Ovary (tissue), 9 donors: ENCODE results near the gene SUGCT. TPM values are rescaled to one million over a fixed set of nuclear protein-coding genes. Genes with fewer than 3 reads are reported as not detected.

ENCODE experiments used
- DNase-seq, 5 donors: peaks; one replicate each; pipeline ENCODE4 v3.0.0-alpha.2; 2019 to 2020
- H3K27ac ChIP-seq, 2 donors: fragments of 200-600 bp; one replicate each; pipeline versions ENCODE4 v1.5.1 to v1.8.0; 2019 to 2022
- H3K27me3 ChIP-seq: fragments of 200-600 bp; one replicate; pipeline ENCODE4 v1.8.0; 2022
- H3K36me3 ChIP-seq: fragments of 200-600 bp; sonication (generic); one replicate; pipeline ENCODE4 v1.5.1; 2019
- H3K4me1 ChIP-seq: one replicate; pipeline ENCODE4 v1.8.1; 2013; ENCODE audit warnings: mild to moderate bottlenecking, moderate library complexity; ENCODE audit not compliant: insufficient read depth
- H3K4me3 ChIP-seq: fragments of 200-600 bp; sonication (generic); one replicate; pipeline ENCODE4 v1.5.1; 2017
- H3K9me3 ChIP-seq, 2 donors: fragments of 200-600 bp in 1 of 2; sonication (generic) in 1 of 2; one replicate each; pipeline versions ENCODE4 v1.5.1 to v1.8.1; 2013 to 2019; ENCODE audit warnings: mild to moderate bottlenecking in 1 of 2, moderate library complexity in 1 of 2
- EP300 ChIP-seq: sonication (generic); formaldehyde crosslinking; IDR thresholded peaks from one replicate; pipeline ENCODE4 v1.6.1; 2017; ENCODE audit warnings: antibody characterized with exemption
- POLR2A ChIP-seq: fragments of 450-650 bp; IDR thresholded peaks from one replicate; pipeline ENCODE4 v1.6.1; 2017; ENCODE audit warnings: antibody characterized with exemption, mild to moderate bottlenecking, moderate library complexity
- WGBS, 3 donors: extraction: QIAGEN DNeasy Blood & Tissue Kit in 1 of 3; methylation state at CpG; one replicate each; pipeline versions ENCODE4 v1.1.5 to v1.1.7; 2013 to 2017; 5-methylcytosine and 5-hydroxymethylcytosine counted together
- intact Hi-C, 4 donors: fragments of 100-400 bp; cut with DNase I; formaldehyde crosslinking; loops; one replicate each; pipeline versions ENCODE4 v1.11.0 to v1.15.1; 2022 to 2023
- polyA plus RNA-seq, 2 donors: library from polyadenylated mRNA; stranded (reverse); fragments of 200-250 nt in 1 of 2; fragments of 350-450 nt in 1 of 2; fragmentation: Illumina TruSeq in 1 of 2; extraction: RNeasy Lipid Tissue Mini Kit (QIAGEN cat#74804) in 1 of 2; gene quantifications; one replicate each; pipeline ENCODE4 v1.2.3, GENCODE V29; 2013 to 2014
- total RNA-seq, 7 donors: library from RNA; depleted of rRNA in 2 of 7; stranded (reverse); fragments of >200 nt in 2 of 7; fragmentation: NEBNext Ultra II Directional in 3 of 7; extraction: Animal tissue kit (Norgen Biotek cat#: 25700) in 3 of 7; gene quantifications; one replicate each; pipeline versions ENCODE4 v1.1.0 to v1.2.4, GENCODE V29; 2016 to 2023
- TF ChIP-seq, protein P1 (sequence below), 3 donors: fragments of 450-650 bp in 2 of 3; fragments of 200-600 bp in 1 of 3; IDR thresholded peaks; one replicate each; pipeline versions ENCODE4 v1.5.1 to v1.8.0; 2016 to 2022; ENCODE audit warnings: antibody characterized with exemption in 3 of 3, mild to moderate bottlenecking in 1 of 3
- donor health status: DM: no; HTN: no; CAD: no; lungs with moderate emphysema.
- donor health status: DM: no; HTN: no; CAD: no.
- donor health status: Bipolar disorder and iron deficiency.
- donor health status: DM: yes; HTN: yes; CAD: no.
- donor health status: DM: no; HTN: no; CAD: no.
- donor health status: DM: yes; HTN: yes; CAD: no.

The SUGCT gene
- total and polyA plus RNA-seq, 9 donors = 3.4 to 9.3 (median 7.8) TPM

DNA sequence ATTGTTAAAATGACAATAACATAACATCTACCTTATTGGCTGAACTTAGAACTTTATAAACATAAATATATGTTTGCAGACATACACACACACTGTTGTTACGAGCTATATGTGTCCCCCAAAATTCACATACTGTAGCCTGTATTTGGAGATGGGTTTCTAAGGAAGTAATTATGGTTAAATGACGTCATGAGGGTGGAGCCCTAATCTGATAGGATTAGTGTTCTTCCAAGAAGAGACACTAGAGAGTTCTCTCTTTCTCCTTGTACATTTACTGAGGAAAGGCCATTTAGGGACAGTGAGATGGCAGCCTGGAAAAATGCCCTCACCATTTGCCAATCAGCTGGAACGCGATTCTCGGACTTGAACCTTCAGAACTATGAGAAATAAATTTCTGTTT, 211.7 kb downstream of the SUGCT start:
- TF ChIP-seq POLR2A (no peak), EP300 (no peak)
- TF ChIP-seq, protein P1, sequence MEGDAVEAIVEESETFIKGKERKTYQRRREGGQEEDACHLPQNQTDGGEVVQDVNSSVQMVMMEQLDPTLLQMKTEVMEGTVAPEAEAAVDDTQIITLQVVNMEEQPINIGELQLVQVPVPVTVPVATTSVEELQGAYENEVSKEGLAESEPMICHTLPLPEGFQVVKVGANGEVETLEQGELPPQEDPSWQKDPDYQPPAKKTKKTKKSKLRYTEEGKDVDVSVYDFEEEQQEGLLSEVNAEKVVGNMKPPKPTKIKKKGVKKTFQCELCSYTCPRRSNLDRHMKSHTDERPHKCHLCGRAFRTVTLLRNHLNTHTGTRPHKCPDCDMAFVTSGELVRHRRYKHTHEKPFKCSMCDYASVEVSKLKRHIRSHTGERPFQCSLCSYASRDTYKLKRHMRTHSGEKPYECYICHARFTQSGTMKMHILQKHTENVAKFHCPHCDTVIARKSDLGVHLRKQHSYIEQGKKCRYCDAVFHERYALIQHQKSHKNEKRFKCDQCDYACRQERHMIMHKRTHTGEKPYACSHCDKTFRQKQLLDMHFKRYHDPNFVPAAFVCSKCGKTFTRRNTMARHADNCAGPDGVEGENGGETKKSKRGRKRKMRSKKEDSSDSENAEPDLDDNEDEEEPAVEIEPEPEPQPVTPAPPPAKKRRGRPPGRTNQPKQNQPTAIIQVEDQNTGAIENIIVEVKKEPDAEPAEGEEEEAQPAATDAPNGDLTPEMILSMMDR (IDR thresholded peaks at IDR 0.05) = no peak
- Histone ChIP-seq H3K4me3 (no peak overlapping the region), H3K27ac (no peak overlapping the region), H3K36me3 (no peaks in the 10 kb centered on the region), H3K4me1 (no peaks in the 10 kb centered on the region), H3K9me3 (no peaks in the 10 kb centered on the region), H3K27me3 (no peaks in the 10 kb centered on the region)
- no peak for DNase-seq
- intact Hi-C loops = no loop called here
- WGBS, 3 donors = 90 to 94% (median 92%) methylated on average over 5 of the region's 5 CpGs

DNA sequence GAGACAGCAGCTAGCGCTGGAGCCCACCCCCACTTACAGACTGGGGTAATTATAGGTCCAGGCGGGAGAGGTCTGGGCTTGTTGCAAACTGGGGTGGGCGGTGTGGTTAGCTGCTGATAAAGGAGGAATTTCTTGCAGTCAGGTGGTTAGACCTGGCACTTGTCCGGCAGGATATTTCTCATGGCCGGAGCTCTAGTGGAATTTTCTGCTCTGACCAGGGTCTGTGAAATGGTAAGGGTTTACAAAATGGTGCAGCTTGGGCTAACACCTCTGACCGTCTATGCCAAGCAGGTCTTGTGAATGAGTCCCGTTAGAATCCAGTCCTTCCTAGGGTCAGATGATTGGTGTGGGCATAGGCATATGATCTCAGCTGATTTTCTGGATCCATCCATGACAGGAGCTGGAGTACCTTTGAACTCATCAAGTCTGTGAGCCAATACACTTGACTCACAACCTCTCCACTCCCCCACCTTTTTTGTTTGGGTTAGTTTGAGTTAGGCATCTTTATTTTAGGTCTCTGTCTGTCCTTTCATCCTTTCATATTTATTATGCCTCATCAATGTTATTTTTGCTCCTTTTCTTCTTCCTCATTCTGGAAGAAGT, 213.4 kb downstream of the SUGCT start:
- no peaks in the 10 kb centered on the region for H3K4me1 ChIP-seq
- WGBS, 3 donors = 80 to 87% (median 86%) methylated on average over 7 of the region's 7 CpGs
- no peak overlapping the region for H3K27ac ChIP-seq
- intact Hi-C loops = no loop called here
- no peak for DNase-seq
- no peaks in the 10 kb centered on the region for H3K27me3 ChIP-seq
- H3K9me3 ChIP-seq = no peaks in the 10 kb centered on the region
- no peaks in the 10 kb centered on the region for H3K36me3 ChIP-seq
- no peak overlapping the region for H3K4me3 ChIP-seq
- TF ChIP-seq POLR2A (no peak), EP300 (no peak)
- TF ChIP-seq, protein P1 (IDR thresholded peaks at IDR 0.05) = no peak

DNA sequence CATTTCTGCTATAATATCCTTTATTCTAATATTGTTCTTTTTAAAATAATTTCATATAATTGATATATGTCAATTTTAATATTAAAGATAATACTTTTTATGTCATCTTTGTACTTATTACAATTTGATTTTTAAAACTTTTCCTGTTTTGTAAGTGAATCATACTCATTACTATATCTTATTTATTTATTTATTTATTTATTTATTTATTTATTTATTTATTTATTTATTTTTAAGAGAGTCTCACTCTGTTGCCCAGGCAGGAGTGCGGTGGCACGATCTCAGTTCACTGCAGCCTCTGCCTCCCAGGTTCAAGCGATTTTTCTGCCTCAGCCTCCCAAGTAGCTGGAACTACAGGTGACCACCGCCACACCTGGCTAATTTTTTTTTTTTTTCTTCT, 215.3 kb downstream of the SUGCT start:
- 98% methylated on average over 4 of the region's 4 CpGs for WGBS, 3 donors
- no peak for TF ChIP-seq POLR2A
- TF ChIP-seq, protein P1 (IDR thresholded peaks at IDR 0.05) = no peak
- TF ChIP-seq EP300 = no peak
- no peak overlapping the region for H3K27ac ChIP-seq
- DNase-seq = no peak
- no peaks in the 10 kb centered on the region for H3K4me1 ChIP-seq
- H3K27me3 ChIP-seq = no peaks in the 10 kb centered on the region
- H3K9me3 ChIP-seq = no peaks in the 10 kb centered on the region
- no peaks in the 10 kb centered on the region for H3K36me3 ChIP-seq
- H3K4me3 ChIP-seq = no peak overlapping the region
- intact Hi-C loops = no loop called here

DNA sequence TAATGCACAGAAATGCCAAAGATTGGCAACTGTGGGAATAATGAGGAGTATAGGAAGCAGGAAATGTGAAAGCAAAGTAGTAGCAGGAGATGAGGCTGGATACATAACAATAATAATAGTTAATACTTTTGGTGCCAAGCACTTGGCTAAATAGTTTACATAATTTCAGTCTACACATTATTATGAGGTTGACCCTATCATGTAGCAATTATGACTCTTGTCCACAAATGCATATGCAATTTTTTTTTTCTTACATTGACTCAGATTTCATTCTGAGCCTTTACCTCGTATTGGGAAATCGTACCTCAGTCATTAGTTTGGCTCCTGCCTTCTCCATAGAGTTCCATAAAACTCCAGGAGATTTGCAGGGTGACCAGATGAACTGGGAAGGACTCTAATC, 219.9 kb downstream of the SUGCT start:
- Histone ChIP-seq H3K27ac (no peak overlapping the region), H3K27me3 (no peaks in the 10 kb centered on the region), H3K4me1 (peaks cover 2% of the 10 kb centered on the region), H3K36me3 (no peaks in the 10 kb centered on the region), H3K4me3 (no peak overlapping the region), H3K9me3 (no peaks in the 10 kb centered on the region)
- TF ChIP-seq EP300 (no peak), POLR2A (no peak)
- TF ChIP-seq, protein P1 (IDR thresholded peaks at IDR 0.05) = no peak
- intact Hi-C loops = no loop called here
- WGBS, 3 donors = 93 to 97% (median 95%) methylated on average over 2 of the region's 2 CpGs
- no peak for DNase-seq
